DMS 273 (cell line): ENCODE results near the gene GPX2.
A peak's percentile ranks its signal among the peaks of the same experiment; 100 is the strongest.

Source experiments
- DNase-seq: peaks from one replicate; lab custom pipeline; 2025; ENCODE audit not compliant: unreplicated experiment; lab: John Stamatoyannopoulos, UW

Gene GPX2

DNA sequence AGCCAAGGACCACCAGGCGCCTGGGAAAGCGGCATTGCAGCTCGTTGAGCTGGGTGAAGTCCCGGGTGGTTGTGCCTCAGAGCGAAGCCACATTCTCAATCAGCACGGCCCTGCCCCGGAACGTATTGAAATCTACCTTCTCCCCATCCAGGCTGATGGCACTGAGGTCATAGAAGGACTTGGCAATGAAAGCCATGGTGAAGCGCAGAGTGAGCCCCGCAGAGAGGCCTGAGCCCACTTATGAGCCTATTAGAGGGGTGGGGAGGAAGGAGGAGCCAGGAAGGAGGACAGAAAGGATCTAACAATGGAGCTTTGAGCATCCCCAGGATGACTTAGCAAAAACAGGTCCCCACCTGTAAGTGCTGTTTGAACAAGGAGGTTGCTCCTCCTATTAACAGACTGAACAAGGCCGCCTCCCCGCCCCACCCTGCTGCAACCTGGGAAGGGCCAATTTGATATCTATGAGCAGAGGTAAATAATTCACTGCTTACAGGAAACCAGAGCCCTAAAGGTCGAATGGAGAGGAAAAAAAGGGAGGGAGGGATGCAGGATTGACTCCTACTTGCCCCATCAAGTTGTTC, at the start of gene GPX2:
Gene GPX2, minus strand, starts transcription at position 215 of the 581 bp plus-strand sequence. Its CDS starts 19 bp downstream, at position 196.
- no peak for DNase-seq

DNA sequence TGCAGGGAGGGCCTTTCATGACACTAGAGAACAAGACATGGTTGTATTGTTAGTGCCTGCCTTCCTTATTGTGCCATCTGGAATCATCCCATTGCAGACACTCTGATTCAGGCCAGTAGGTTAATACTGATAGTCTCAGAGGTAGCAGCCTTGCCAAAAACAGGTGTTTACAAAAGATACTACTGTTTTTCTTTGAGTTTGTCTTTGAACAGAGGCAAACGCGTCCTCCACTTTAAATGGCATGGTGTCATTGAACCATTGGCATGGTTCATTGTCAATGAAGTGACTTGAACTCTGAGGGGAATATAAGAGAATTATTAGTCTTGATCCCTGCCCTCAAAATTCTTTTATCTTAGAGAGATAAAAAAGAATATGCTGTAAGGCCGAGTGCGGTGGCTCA, 48.4 kb upstream of the GPX2 start:
- no peak for DNase-seq

DNA sequence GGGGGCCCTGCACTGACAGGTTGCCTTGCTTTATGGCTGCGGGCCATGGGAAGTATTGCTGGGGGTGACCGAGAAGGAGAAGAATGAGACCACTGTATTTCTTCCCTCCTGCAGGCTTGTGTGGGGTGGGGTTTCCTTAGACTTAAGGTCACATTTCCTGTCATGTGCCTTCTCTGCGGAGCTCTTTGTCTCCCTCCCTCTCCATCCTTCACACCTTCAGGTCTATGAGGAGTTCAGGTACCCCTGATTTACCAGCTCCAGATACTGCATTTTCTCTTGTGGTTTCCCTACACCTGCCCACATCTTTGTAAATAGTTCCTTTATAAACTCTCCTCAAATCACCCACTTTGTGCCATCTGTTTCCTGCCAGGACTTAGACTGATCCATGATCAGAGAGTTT, 47.8 kb upstream of the GPX2 start:
- peak; percentile 23 for DNase-seq

DNA sequence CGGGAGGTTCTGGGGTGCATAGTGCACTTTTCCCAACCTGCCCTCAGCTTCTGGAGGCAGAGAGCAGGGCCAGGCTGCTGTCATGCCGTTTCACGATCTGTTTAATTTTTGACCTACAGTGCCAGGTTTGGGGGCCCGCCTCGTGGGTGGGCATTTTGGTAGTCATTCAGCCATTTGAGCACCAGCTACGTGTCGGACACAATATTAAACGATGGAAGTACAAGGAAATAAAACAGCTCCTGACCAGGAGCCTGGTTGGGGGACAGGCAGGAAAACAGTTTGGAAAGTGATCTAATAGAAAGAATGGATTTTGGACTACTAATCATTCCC, 44.9 kb upstream of the GPX2 start:
- peak; percentile 80 for DNase-seq

DNA sequence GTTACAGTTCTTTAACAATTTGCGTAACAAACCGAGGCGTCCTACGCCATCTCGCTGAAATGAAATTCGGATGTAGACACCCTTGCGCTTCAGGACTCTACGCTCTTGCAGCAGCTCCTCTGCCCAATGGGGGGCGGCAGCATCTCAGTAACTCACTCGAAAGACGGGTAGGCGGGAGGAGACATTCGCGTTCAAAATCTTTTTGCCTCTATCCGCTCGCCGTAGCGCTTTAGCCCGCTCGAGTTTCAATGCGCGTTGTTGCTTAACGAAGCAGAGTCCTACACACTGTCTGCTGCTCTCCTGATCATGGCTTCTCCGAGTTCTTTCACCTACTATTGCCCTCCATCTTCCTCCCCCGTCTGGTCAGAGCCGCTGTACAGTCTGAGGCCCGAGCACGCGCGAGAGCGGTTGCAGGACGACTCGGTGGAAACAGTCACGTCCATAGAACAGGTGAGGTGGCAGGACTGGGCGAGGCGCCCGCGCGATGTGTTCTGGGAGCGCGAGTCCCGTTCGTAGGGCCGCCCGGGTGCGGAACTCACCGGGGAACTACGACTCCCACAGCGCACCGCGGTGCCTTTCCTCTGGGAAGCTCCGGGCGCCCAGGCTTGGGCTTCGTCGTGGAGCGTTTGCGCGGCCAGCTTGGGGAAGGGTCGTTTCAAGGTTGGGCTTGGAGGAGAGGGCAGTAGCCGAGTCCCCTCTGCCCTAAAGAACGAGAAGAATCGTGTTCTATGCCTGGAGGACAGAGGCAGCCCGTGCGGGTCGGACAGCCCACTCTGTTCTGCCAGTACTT, 44.3 kb upstream of the GPX2 start, which contains the start of gene FNTB:
Gene FNTB, plus strand, starts transcription at position 248 of the 790 bp plus-strand sequence. Its CDS starts 59 bp downstream, at position 307.
- DNase-seq = peak; percentile 99

DNA sequence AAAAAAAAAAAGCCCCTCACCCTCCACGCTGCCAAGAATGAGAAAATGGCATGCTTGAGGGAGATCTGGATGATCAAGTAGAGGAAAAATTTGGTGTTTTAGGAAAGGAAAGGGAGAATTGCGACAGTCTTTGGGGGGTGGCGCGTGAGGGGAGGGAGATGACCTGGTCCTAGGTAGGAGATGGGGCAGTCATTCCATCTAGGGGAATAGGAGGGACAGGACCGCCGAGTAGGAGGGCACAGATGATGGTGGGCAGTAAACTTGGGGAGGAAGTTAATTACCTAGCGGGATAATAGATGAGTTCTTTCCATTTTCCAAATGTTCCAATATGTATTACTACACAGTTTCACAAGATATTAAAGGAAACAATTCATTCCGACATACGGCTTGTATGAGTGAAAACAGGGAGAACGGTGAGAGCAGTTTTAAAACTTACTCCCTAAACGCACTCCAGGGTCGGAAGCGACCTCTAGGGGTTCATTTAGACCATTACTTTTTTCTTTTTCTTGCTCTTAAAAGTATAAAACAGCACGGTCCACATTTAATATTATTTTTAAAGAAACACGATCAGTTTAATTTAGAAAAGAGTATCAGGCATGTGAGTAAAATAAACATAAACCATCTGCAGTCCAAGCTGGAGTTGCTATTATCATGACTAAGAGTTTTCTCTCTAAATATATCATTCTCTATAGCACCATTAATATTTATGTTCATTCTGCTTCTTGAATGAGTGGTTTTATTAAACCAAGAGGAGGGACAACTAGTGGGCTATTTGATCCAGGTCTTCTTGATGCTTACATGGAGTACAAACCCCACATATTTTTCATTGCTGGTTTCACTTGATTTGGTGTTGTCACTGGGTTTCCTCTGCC, 41.1 kb upstream of the GPX2 start:
- peak; percentile 75 for DNase-seq

DNA sequence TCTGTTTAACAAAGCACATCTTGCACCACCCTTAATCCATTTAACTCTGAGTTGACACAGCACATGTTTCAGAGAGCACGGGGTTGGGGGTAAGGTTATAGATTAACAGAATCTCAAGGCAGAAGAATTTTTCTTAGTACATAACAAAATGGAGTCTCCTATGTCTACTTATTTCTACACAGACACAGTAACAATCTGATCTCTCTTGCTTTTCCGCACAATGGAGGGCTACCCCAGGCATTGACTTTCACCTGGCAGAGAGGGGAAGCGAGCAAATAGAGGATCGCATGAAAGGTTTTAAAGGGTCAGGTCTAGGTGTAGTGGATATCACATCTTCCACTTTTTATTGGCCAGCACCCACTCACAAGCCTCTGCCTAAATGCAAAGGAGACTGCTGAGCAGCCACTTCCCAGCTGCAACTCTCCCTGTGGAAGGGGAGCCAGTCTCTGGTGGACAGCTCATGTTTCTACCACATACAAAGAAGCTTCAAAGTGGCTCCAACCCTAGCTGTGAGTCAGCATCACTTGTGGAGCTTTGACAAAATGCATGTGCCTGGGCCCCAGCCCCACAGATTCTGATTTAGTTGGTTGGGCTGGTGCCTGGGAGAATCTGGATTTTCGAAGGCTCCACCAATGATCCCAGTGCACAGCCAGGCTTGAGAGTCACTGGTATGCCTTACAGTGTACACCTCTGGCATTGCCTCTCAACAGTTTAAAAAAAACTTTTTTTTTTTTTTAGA, 37.0 kb upstream of the GPX2 start:
- no peak for DNase-seq

DNA sequence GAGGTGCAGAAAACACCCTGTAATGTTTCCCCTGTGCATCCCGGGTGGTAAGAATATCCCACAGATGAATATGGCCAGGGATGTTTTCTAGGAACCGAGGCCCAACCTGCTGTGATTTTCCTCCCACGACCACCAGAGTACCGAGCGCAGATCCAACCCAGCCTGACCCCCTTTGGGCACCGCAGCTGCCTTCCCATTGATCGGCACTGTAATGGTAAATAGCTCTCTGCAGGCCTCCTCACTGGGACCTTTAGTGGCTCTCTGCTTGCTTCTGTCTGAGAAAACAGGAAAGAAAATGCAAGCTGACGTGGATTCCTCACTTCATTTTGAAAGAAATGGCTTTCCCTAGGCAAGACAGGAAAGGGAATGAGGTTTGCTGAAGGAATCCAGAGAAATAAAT, 32.0 kb upstream of the GPX2 start:
- DNase-seq = no peak

DNA sequence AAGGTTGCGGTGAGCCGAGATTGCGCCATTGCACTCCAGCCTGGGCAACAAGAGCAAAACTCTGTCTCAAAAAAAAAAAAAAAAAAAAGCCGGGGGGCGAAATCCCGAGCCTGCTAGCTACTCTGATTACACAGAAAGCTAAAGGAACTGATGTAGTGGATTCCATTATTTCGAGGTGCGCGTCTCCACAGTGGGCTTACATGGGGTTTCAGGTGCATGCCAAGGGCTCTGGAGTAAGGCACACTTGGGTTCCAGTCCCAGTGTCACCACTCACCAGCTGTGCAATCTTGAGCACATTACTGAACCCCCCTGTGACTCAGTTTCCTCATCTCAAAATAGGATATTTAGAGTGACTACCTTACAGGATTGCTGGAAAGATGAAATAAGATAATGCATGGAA, 31.3 kb upstream of the GPX2 start:
- no peak for DNase-seq

DNA sequence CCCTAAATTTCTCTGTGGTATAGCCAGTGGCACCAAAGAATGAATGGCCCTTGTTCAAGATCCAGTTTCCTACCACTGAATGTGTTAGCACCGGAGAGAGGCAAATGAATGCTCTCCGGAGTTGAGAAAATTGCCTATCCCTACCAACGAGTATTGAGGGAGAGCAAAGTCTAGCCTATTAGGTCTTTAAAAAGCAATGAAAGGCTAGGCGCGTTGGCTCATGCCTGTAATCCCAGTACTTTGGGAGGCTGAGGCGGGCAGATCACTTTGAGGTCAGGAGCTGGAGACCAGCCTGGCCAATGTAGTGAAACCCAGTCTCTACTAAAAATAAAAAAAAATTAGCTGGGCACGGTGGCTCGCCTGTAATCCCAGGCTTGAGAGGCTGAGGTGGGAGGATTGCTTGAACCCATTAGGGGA, 30.5 kb upstream of the GPX2 start:
- DNase-seq = no peak

DNA sequence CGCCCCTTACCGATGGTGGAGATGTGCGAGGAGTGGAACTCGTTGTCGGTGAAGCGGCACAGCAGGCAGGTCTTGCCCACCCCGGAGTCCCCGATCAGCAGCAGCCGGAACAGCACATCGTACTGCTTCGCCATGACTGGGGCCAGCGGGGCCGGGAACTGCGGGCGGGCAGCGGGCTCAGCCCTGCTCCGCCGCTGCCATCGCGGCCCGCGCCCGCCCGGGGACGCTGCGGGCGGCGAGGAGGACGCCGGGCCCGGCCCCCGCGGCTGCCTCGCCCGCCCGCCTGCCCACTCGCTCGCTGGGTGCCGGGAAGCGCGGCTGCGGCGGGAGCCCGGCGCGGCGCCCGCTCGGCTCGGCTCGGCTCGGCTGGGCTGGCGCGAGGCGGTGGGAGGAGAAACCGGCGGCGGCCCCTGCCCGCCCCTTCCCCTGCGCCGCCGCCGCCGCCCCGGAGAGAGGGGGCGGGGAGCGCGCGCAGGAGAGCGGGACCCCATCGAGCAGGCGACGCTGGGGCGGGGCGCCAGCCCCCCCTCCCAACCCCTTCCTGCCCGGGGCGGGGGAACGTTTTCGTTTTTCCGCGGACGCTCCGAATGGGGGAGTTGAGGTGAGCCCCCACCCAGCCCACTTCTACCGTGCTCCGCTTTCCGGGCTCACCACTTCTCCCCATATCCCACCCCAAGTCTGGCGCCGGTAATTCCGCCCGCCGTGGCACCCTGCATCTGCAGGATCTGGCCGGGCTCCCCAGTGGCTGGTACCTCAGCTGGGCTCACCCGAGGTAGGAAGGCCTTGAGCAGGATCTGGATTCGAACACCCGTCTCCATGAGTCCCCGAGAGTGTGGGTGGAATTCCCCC, 29.6 kb upstream of the GPX2 start, which contains the start of gene RAB15:
Gene RAB15, minus strand, starts transcription at position 394 of the 849 bp plus-strand sequence. Its CDS starts 260 bp downstream, at position 134.
- peak; percentile 69 for DNase-seq

DNA sequence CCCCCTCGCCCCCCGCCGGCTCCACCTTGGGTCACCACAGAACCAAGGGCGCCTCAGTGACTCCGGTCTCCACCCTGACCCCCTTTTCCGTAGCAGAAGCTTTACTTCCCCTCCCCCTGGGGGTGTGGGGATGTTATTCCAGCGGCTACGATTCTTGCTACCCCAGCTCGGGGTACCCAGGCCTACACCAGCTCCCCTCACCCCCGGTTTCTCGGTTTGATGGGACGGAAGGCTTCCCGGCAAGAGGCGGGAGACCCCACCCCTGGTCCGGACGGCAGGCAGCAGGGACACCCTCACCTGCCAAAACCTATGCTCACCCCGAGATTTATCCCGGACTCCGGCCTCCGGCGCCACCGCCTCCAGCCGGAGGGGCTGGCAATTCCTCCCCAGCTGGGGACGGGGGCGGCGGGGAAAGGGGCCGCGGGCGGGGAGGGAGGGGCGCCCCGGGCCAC, 29.0 kb upstream of the GPX2 start:
- no peak for DNase-seq

DNA sequence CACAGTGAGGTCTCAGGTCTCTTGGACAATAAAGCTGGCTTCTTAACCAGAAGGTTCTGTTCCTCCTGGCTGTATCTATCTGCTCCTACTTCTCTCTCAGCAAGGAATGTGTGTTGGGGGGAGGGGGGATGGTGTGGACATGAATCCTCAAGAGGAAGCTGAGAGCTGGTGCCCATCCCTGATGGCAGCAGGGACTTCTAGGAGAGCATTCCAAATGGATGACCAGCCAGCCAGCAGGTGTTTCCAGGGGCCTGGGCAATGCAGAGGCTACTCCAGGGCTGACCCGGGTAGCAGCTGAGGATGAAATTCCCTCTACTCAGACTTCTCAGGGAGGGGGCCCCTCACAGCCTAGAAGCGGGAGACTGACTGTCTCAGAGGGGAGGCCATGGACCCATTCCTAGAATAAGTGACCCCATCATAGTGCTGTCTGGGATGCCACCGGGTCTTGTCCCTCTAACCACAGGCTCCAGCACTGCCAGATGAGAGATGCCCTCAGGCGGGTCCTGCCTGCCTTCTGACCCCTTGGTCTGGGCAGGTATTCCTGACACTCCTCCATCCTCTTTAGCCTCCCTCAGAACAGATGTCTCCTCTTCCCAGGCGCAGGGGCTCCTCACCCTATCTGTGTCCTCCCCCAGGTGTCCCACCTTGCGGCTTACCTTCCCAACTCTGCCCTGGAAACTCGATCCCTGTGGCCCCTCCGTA, 28.4 kb upstream of the GPX2 start:
- no peak for DNase-seq

DNA sequence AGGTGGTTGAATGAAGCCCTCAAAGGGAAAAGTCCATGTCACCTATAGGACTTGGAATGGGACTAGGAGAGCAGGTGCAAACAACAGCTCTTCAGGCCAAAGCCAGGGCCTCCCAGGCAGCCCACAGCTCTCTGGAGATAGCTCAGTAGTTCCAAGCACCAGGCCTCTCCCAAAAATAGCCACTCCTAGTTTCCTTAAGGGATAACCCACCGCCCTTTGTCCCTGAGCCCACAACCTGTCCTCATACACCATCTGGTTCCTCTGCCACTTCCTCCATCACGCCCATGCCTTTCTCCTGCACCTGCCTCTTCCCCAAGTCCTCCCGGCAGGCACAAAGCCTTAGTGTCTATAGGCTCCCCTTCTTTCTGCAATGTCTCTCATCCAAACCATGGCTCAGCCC, 27.5 kb upstream of the GPX2 start:
- DNase-seq = no peak

DNA sequence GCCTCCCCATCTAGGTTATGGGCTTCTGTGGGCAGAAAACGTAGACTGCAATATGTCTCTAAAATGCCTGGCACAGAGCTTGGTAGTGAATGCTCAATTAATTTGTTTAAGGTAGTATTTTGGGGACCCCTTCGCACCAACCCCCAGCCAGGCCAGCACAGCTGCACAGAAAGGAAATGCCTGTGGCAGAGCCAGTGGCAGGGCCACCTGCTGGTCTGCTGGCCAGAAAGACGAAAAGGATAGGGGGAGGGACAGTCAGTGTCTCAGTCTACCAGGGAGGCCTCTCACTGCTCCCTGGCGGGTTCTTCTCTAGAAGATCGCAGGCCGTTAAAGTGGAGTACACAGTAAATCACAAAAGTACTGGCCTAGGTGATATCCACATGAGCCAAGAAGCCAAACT, 26.1 kb upstream of the GPX2 start:
- peak; percentile 20 for DNase-seq

DNA sequence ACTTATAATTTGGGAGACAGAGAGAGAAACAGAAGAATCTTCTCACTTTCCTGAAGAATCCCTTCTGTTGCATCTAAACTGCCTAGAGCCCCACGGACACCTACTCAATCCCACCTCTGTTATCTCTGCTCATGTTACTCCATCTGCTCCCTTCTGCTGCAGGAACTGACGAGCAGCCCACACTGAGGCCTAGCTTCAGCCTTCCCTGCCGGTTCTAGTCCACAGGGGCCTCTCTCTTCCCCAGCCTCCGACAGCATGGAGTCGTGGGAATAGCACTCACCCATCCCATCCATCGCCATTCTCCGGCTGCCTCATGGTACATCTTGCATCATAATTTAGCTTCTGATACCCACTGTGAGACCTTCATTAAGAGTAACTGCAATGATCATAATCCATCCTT, 25.6 kb upstream of the GPX2 start:
- peak; percentile 64 for DNase-seq

DNA sequence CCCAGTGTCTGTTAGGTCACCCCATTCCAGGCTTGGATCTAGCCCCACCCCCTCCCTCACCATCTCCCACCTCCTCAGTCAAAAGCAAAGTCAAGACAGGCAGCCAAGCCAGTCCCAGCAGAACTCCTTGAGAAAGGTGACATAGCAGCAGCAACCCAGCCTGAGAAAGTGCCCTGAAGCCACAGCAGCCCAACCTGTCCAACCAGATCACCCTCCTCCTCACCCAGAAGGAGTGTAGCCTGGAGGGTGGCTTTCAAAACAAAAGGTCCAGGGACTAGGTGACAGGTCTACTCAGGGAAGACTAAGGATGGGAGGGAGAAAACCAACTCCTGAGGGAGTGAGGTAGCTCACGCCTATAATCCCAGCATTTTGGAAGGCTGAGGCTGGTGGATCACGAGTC, 24.4 kb upstream of the GPX2 start:
- no peak for DNase-seq

DNA sequence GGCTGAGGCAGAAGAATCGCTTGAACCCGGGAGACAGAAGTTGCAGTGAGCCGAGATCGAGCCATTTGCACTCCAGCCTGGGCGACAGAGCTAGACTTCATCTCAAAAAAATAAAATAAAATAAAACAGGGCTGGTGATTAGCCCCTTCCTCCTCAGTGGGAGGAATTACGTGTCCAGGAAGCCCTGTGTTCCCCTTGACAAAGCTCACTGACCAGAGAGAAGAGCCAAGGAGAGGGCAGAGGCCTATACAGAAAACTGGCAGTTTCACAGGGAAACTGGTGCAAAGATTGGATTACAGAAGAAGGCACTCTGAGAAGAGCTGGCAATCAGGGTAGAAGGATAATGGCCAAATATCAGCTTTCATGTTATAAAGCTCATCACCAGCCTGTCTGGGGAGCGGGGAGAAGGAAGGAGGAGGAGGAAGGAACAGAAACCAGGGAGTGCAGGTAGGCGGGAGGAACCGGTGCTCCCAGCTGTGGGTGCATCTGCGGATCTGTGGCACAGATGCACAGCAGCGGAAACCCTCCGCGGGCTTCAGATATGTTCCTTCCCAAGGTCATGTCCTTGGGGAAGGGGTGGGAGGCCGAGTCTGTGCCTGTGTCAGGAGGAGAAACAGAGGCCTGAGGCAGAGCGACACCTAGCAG, 22.9 kb upstream of the GPX2 start:
- DNase-seq = no peak

DNA sequence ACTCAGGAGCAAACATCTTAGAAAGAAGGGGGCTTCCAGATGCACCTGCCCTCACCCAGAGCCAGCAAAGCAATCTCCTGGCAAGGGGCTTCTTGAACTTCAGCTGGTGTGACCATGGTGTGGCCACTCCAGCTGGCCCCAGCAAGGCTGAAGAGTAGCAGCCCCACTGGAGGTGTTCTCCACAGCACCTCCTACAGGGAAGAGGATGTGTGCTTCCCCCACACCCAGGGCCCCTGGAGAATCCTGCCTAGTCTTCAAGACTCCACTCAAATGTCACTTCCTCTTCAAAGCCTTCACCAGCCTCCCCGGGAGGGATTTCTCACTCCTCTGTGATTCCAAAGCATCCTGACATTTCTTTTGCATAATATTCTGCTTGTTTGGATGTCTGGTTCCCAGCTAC, 21.1 kb upstream of the GPX2 start:
- DNase-seq = peak; percentile 16
